ENCODE data around the gene CBR3. TPM values are rescaled to one million over a fixed set of nuclear protein-coding genes. Genes with fewer than 3 reads are reported as not detected.
"Not testable (repeated sequence)": the region's sequence is repeated elsewhere in the genome, so short reads cannot be mapped to it uniquely, and the experiment has no call there.

Gene CBR3
- total RNA-seq, 4 donors from 2014 or later, result 22.8 to 53.0 (median 42.1) TPM

- peaks cover 0 to 17% (median 4%) of the 10 kb centered on the region in 4 donors for H3K4me1 ChIP-seq
- no peak overlapping the region for H3K4me3 ChIP-seq
- WGBS, 2 donors, result 57 to 68% methylated on average over 1 of the region's 1 CpG
- DNase-seq (ENCODE audit: low spot score in 2 of 2), result no peak
- no peak overlapping the region for H3K27ac ChIP-seq
- H3K9me3 ChIP-seq, result no peaks in the 10 kb centered on the region
- no peaks in the 10 kb centered on the region for H3K36me3 ChIP-seq
- H3K27me3 ChIP-seq, result no peaks in the 10 kb centered on the region
- TF ChIP-seq EP300 (IDR thresholded peaks at IDR 0.05) (no peak), CTCF (IDR thresholded peaks at IDR 0.05) (no peak), POLR2A (IDR thresholded peaks at IDR 0.05) (no peak)
These were observed 38.2 kb upstream of the CBR3 start for GRCh38 chr21:36096398-36097290.

- DNase-seq (ENCODE audit: low spot score in 2 of 2), result no peak
- TF ChIP-seq CTCF (IDR thresholded peaks at IDR 0.05), result no peak
- no peak for TF ChIP-seq POLR2A (IDR thresholded peaks at IDR 0.05)
- TF ChIP-seq EP300 (IDR thresholded peaks at IDR 0.05), result no peak
- Histone ChIP-seq H3K9me3 (no peaks in the 10 kb centered on the region), H3K27me3 (no peaks in the 10 kb centered on the region), H3K36me3 (no peaks in the 10 kb centered on the region), H3K4me1 (peaks cover 0 to 17% (median 4%) of the 10 kb centered on the region in 4 donors), H3K4me3 (no peak overlapping the region), H3K27ac (no peak overlapping the region)
- 59 to 67% methylated on average over 8 of the region's 8 CpGs for WGBS, 2 donors
These were observed 37.3 kb upstream of the CBR3 start for GRCh38 chr21:36097427-36098181.

GRCh38 chr21:36098182-36098532 is 36.7 kb upstream of the CBR3 start:
- Histone ChIP-seq H3K27ac (no peak overlapping the region), H3K9me3 (no peaks in the 10 kb centered on the region), H3K27me3 (no peaks in the 10 kb centered on the region), H3K36me3 (no peaks in the 10 kb centered on the region), H3K4me1 (peaks cover 0 to 17% (median 4%) of the 10 kb centered on the region in 4 donors), H3K4me3 (no peak overlapping the region)
- no peak for DNase-seq (ENCODE audit: low spot score in 2 of 2)
- TF ChIP-seq EP300 (IDR thresholded peaks at IDR 0.05), result no peak
- TF ChIP-seq POLR2A (IDR thresholded peaks at IDR 0.05), result no peak
- 66 to 72% methylated on average over 2 of the region's 2 CpGs for WGBS, 2 donors

GRCh38 chr21:36099000-36099399 is 35.9 kb upstream of the CBR3 start:
- Histone ChIP-seq H3K4me1 (peaks cover 0 to 17% (median 4%) of the 10 kb centered on the region in 4 donors), H3K27me3 (no peaks in the 10 kb centered on the region), H3K9me3 (no peaks in the 10 kb centered on the region), H3K27ac (no peak overlapping the region), H3K4me3 (no peak overlapping the region), H3K36me3 (no peaks in the 10 kb centered on the region)
- WGBS, 2 donors, result 92 to 99% methylated on average over 3 of the region's 3 CpGs
- no peak for DNase-seq (ENCODE audit: low spot score in 2 of 2)
- TF ChIP-seq CTCF (IDR thresholded peaks at IDR 0.05), result no peak
- TF ChIP-seq EP300 (IDR thresholded peaks at IDR 0.05), result no peak
- TF ChIP-seq POLR2A (IDR thresholded peaks at IDR 0.05), result no peak

GRCh38 chr21:36099695-36100211 is 35.1 kb upstream of the CBR3 start:
- WGBS, 2 donors, result 43 to 67% methylated on average over 12 to 13 of the region's 13 CpGs
- H3K27me3 ChIP-seq; H3K4me3 ChIP-seq; H3K36me3 ChIP-seq; DNase-seq (ENCODE audit: low spot score in 2 of 2); H3K27ac ChIP-seq; H3K9me3 ChIP-seq: not testable (repeated sequence)
- H3K4me1 ChIP-seq, result peaks cover 0 to 25% (median 6%) of the 10 kb centered on the region in 4 donors
